ENCODE data around the gene ZNF385C.

GRCh38 chr17:42040818-42041217 lies 57.5 kb downstream of the ZNF385C start:
- TF ChIP-seq CTCF (IDR thresholded peaks at IDR 0.05) (no peak), CDX4 (CRISPR knock-in tag; IDR thresholded peaks at IDR 0.05; ENCODE audit: borderline replicate concordance) (no peak), ESRRA (CRISPR knock-in tag; IDR thresholded peaks at IDR 0.05; ENCODE audit: borderline replicate concordance) (no peak), HMGXB4 (CRISPR knock-in tag; IDR thresholded peaks at IDR 0.05) (no peak), USF2 (CRISPR knock-in tag; IDR thresholded peaks at IDR 0.05) (no peak), FOXP4 (CRISPR knock-in tag; IDR thresholded peaks at IDR 0.05) (no peak), ELF4 (CRISPR knock-in tag; IDR thresholded peaks at IDR 0.05; ENCODE audit: low read depth) (no peak), CREB1 (CRISPR knock-in tag; IDR thresholded peaks at IDR 0.05) (no peak), IRF2 (CRISPR knock-in tag; IDR thresholded peaks at IDR 0.05; ENCODE audit: borderline replicate concordance, low read depth) (no peak), ZNF138 (CRISPR knock-in tag; conservative IDR thresholded peaks at IDR 0.05) (no peak), NR3C1 (CRISPR knock-in tag; conservative IDR thresholded peaks at IDR 0.05; ENCODE audit: low read depth) (no peak)
